HepG2 (cell line): ENCODE measurements around the gene ATP5MC2. TPM values are rescaled to one million over a fixed set of nuclear protein-coding genes. Genes with fewer than 3 reads are reported as not detected.

ENCODE experiments used
- DNMT1 ChIP-seq: sonication (generic); formaldehyde crosslinking; IDR thresholded peaks from 2 replicates; pipeline ENCODE4 v1.5.1; 2020; ENCODE audit warnings: mild to moderate bottlenecking, missing genetic modification reagents
- KDM3A ChIP-seq: IDR thresholded peaks from 2 replicates; pipeline ENCODE4 v1.6.1; 2018; ENCODE audit warnings: low read depth, missing compliant biosample characterization
- MEIS1 ChIP-seq: sonication (generic); formaldehyde crosslinking; IDR thresholded peaks from 2 replicates; pipeline ENCODE4 v1.9.0; 2021; ENCODE audit warnings: mild to moderate bottlenecking, missing genetic modification reagents, moderate library complexity, borderline replicate concordance
- MXD1 ChIP-seq: sonication (generic); formaldehyde crosslinking; IDR thresholded peaks from 2 replicates; pipeline ENCODE4 v1.4.0; 2020; ENCODE audit warnings: mild to moderate bottlenecking, missing genetic modification reagents
- PHF21A ChIP-seq: sonication (generic); formaldehyde crosslinking; IDR thresholded peaks from 2 replicates; pipeline ENCODE4 v1.5.0; 2020; ENCODE audit warnings: mild to moderate bottlenecking, missing genetic modification reagents
- POGZ ChIP-seq: sonication (generic); formaldehyde crosslinking; IDR thresholded peaks from 2 replicates; pipeline ENCODE4 v1.4.0; 2020; ENCODE audit warnings: mild to moderate bottlenecking, missing genetic modification reagents
- POLR2G ChIP-seq: fragments of 200-400 bp; formaldehyde crosslinking; IDR thresholded peaks from 2 replicates; pipeline ENCODE4 v1.6.1; 2018; ENCODE audit warnings: mild to moderate bottlenecking, low read depth, low read length, moderate library complexity
- RFX3 ChIP-seq: IDR thresholded peaks from 2 replicates; pipeline ENCODE4 v1.6.1; 2016; ENCODE audit warnings: missing biosample characterization, missing genetic modification reagents
- SAP130 ChIP-seq: IDR thresholded peaks from 2 replicates; pipeline ENCODE4 v1.6.1; 2016; ENCODE audit warnings: low read depth
- SNAPC2 ChIP-seq: sonication (generic); formaldehyde crosslinking; IDR thresholded peaks from 2 replicates; pipeline ENCODE4 v1.8.1; 2022; ENCODE audit warnings: mild to moderate bottlenecking, missing genetic modification reagents
- SRF ChIP-seq: IDR thresholded peaks from 2 replicates; pipeline ENCODE4 v1.6.1; 2011; ENCODE audit warnings: mild to moderate bottlenecking, low read depth, low read length, moderate library complexity
- TIGD3 ChIP-seq: sonication (generic); formaldehyde crosslinking; IDR thresholded peaks from 2 replicates; pipeline ENCODE4 v1.5.1; 2020; ENCODE audit warnings: mild to moderate bottlenecking, missing genetic modification reagents, borderline replicate concordance
- TMF1 ChIP-seq: sonication (generic); formaldehyde crosslinking; IDR thresholded peaks from 2 replicates; pipeline ENCODE4 v1.8.1; 2022; ENCODE audit warnings: low read depth, missing genetic modification reagents
- YY1 ChIP-seq: IDR thresholded peaks from 2 replicates; pipeline ENCODE4 v1.6.1; 2011; ENCODE audit warnings: low read length, low read depth, moderate library complexity, mild to moderate bottlenecking; ENCODE audit not compliant: insufficient read depth, insufficient replicate concordance
- ZNF18 ChIP-seq: sonication (generic); formaldehyde crosslinking; IDR thresholded peaks from 2 replicates; pipeline ENCODE4 v1.8.0; 2022; ENCODE audit warnings: mild to moderate bottlenecking, missing genetic modification reagents; ENCODE audit not compliant: insufficient replicate concordance
- ZNF205 ChIP-seq: IDR thresholded peaks from 2 replicates; pipeline ENCODE4 v1.6.1; 2018; ENCODE audit warnings: missing biosample characterization, missing genetic modification reagents
- ZNF274 ChIP-seq: sonication (generic); formaldehyde crosslinking; IDR thresholded peaks from 2 replicates; pipeline ENCODE4 v1.5.1; 2020; ENCODE audit warnings: mild to moderate bottlenecking, missing genetic modification reagents
- ZNF333 ChIP-seq: sonication (generic); formaldehyde crosslinking; IDR thresholded peaks from 2 replicates; pipeline ENCODE4 v1.4.0; 2020; ENCODE audit warnings: mild to moderate bottlenecking, missing genetic modification reagents, borderline replicate concordance
- ZNF382 ChIP-seq: sonication (generic); formaldehyde crosslinking; IDR thresholded peaks from 2 replicates; pipeline ENCODE4 v1.5.0; 2020; ENCODE audit warnings: missing genetic modification reagents, mild to moderate bottlenecking, borderline replicate concordance
- ZNF615 ChIP-seq: sonication (generic); formaldehyde crosslinking; IDR thresholded peaks from 2 replicates; pipeline ENCODE4 v1.5.0; 2020; ENCODE audit warnings: mild to moderate bottlenecking, missing genetic modification reagents, borderline replicate concordance
- ZNF629 ChIP-seq: sonication (generic); formaldehyde crosslinking; conservative IDR thresholded peaks from 2 replicates; pipeline ENCODE4 v1.5.0; 2020; ENCODE audit warnings: missing genetic modification reagents
- polyA plus RNA-seq, 8 experiments: library from polyadenylated mRNA; depleted of rRNA in 3 of 8; stranded (reverse) in 7 of 8; unstranded in 1 of 8; fragments of >200 nt; fragmentation: Illumina TruSeq in 4 of 8; extraction: Trizol in 4 of 8; gene quantifications; 2 replicates each; pipeline versions ENCODE4 v1.2.1 to v1.2.3, GENCODE V29; 2011 to 2016; ENCODE audit warnings: low read depth in 4 of 8, missing spikeins in 1 of 8, mixed read lengths in 1 of 8; ENCODE audit not compliant: insufficient read depth in 1 of 8
- total RNA-seq, 5 experiments: library from RNA; depleted of rRNA; stranded (reverse); fragments of >200 nt; fragmentation: Illumina TruSeq; extraction: Trizol; gene quantifications; 2 replicates each; pipeline ENCODE4 v1.2.3, GENCODE V29; 2016; ENCODE audit warnings: low read depth in 1 of 5
- TF ChIP-seq, protein P1 (sequence below): IDR thresholded peaks from 2 replicates; pipeline ENCODE4 v1.6.1; 2016; ENCODE audit warnings: mild to moderate bottlenecking, missing biosample characterization, missing genetic modification reagents
- TF ChIP-seq, protein P2 (sequence below): sonication (generic); formaldehyde crosslinking; IDR thresholded peaks from 2 replicates; pipeline ENCODE4 v1.5.1; 2020; ENCODE audit warnings: missing genetic modification reagents, mild to moderate bottlenecking, borderline replicate concordance

ATP5MC2 gene
- total and polyA plus RNA-seq, 2 of the 13 experiments (the other 11 are each of a cell fraction or from before 2014, with no cell fraction given): 230 to 257 TPM

DNA sequence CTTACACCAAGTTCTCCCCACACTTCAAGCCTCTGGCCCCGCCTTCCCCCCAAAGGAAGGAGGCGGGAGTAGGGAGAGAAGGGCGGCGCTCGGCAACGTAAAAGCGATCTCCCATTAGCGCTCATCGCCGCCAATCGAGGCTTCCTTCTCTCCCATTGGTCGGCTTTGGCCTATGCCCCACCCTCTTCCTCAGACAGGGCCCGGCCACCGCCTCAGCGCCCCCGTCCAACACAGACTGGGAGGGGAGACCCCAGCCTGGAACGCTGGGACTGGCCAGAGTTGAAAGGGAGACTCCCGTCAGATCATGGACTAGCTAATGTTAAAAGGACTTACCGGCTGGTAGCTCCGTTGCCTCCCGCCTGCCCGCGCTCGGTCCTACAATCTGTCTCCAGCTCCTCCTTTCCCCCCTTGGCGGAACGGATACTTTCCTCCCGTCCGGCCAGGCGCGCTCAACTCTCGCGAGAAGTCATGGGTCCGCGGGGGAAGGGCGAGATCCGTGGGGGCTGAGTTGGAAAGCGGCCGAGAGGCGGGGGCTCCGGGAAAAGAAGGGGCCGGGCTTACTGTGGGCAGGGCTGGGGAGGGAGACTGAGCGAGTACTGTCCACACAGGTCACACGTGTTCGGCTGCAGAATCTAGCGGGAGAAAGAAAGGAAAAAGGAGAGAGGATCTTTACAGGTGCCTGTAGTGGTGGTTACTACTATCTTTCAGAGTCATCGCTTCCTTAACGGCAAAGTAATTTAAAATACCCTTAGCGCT, 49.8 kb downstream of the ATP5MC2 start, which contains the start of gene ATF7 (continued):
- TF ChIP-seq, protein P1, sequence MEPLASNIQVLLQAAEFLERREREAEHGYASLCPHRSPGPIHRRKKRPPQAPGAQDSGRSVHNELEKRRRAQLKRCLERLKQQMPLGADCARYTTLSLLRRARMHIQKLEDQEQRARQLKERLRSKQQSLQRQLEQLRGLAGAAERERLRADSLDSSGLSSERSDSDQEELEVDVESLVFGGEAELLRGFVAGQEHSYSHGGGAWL (CRISPR knock-in tag): peak; percentile 58; the same call in 1 of the 2 replicates
- TF ChIP-seq TMF1 (CRISPR knock-in tag) (no peak), PHF21A (CRISPR knock-in tag) (peak; percentile 76; the same call in 1 of the 2 replicates), ZNF333 (no peak), POLR2G (peak; percentile 89), ZNF382 (no peak), SAP130 (CRISPR knock-in tag) (peak; percentile 85), POGZ (CRISPR knock-in tag) (peak; percentile 89), SNAPC2 (CRISPR knock-in tag) (0 out of 2 replicates have a peak, but pooled peaks have one; percentile 31), TIGD3 (CRISPR knock-in tag) (peak; percentile 58; the same call in 1 of the 2 replicates), ZNF274 (CRISPR knock-in tag) (peak; percentile 68; the same call in 1 of the 2 replicates), RFX3 (CRISPR knock-in tag) (no peak), MEIS1 (peak; percentile 78; the same call in 1 of the 2 replicates), DNMT1 (no peak), YY1 (peak; percentile 54), ZNF629 (no peak; the same call in 1 of the 2 replicates), ZNF615 (CRISPR knock-in tag) (no peak), ZNF18 (CRISPR knock-in tag) (peak; percentile 64), ZNF205 (peak; percentile 65), KDM3A (no peak; the same call in 1 of the 2 replicates), MXD1 (CRISPR knock-in tag) (0 out of 2 replicates have a peak, but pooled peaks have one; percentile 38), SRF (peak; percentile 32; the same call in 1 of the 2 replicates)
- TF ChIP-seq, protein P2, sequence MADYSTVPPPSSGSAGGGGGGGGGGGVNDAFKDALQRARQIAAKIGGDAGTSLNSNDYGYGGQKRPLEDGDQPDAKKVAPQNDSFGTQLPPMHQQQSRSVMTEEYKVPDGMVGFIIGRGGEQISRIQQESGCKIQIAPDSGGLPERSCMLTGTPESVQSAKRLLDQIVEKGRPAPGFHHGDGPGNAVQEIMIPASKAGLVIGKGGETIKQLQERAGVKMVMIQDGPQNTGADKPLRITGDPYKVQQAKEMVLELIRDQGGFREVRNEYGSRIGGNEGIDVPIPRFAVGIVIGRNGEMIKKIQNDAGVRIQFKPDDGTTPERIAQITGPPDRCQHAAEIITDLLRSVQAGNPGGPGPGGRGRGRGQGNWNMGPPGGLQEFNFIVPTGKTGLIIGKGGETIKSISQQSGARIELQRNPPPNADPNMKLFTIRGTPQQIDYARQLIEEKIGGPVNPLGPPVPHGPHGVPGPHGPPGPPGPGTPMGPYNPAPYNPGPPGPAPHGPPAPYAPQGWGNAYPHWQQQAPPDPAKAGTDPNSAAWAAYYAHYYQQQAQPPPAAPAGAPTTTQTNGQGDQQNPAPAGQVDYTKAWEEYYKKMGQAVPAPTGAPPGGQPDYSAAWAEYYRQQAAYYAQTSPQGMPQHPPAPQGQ: no peak
